PC-9 (cell line): ENCODE measurements around the gene MANF. TPM values are rescaled to one million over a fixed set of nuclear protein-coding genes. Genes with fewer than 3 reads are reported as not detected.

Experiments used
- BruUV-seq: library from RNA; stranded (reverse); fragments of 400-500 nt; replicated peaks from 2 replicates; lab custom pipeline; 2021; lab: Mats Ljungman, UMichigan
- CTCF ChIA-PET: fragments of 300-600 bp; sonication (Branson Sonifier 250); formaldehyde crosslinking; loops from one replicate; lab custom pipeline; 2022; ENCODE audit warnings: antibody characterized with exemption; lab: Charles Lee
- POLR2A ChIA-PET: fragments of 300-600 bp; sonication (Branson Sonifier 250); formaldehyde crosslinking; loops from one replicate; lab custom pipeline; 2022; ENCODE audit warnings: antibody characterized with exemption; ENCODE audit not compliant: unreplicated experiment; lab: Charles Lee
- DNase-seq, 2 experiments: peaks; one replicate each; pipeline versions ENCODE4 v3.0.0 to v3.0.0-alpha.2; 2015 to 2022; ENCODE audit warnings: mixed read lengths in 1 of 2
- H2AFZ ChIP-seq: fragments of 200-600 bp; sonication (generic); 2 replicates; pipeline ENCODE4 v1.8.1; 2017; ENCODE audit warnings: antibody characterized with exemption
- H3F3A ChIP-seq: fragments of 200-600 bp; sonication (generic); 2 replicates; pipeline ENCODE4 v1.8.1; 2017; ENCODE audit warnings: antibody characterized with exemption, mild to moderate bottlenecking, low read depth; ENCODE audit not compliant: insufficient read depth
- H3K27ac ChIP-seq: fragments of 200-600 bp; sonication (generic); 2 replicates; pipeline ENCODE4 v1.6.1; 2016; ENCODE audit warnings: mixed run types
- H3K27me3 ChIP-seq: fragments of 200-600 bp; sonication (generic); 2 replicates; pipeline ENCODE4 v1.6.1; 2016; ENCODE audit warnings: low read depth, mixed run types; ENCODE audit not compliant: insufficient read depth
- H3K36me3 ChIP-seq: fragments of 200-600 bp; sonication (generic); 2 replicates; pipeline ENCODE4 v1.6.1; 2016; ENCODE audit warnings: low read depth, mixed run types
- H3K4me1 ChIP-seq: fragments of 200-600 bp; sonication (generic); replicated peaks from 2 replicates; pipeline ENCODE4 v1.6.1; 2016; ENCODE audit warnings: mixed run types; ENCODE audit not compliant: insufficient read depth
- H3K4me2 ChIP-seq: fragments of 200-600 bp; sonication (generic); 2 replicates; pipeline ENCODE4 v1.6.1; 2017; ENCODE audit warnings: mixed run types
- H3K4me3 ChIP-seq: fragments of 200-600 bp; sonication (generic); 2 replicates; pipeline ENCODE4 v1.6.1; 2016; ENCODE audit warnings: mixed run types
- H3K79me2 ChIP-seq: fragments of 200-600 bp; sonication (generic); 2 replicates; pipeline ENCODE4 v1.6.1; 2017; ENCODE audit warnings: low read depth, mixed run types
- H3K9me2 ChIP-seq: fragments of 200-600 bp; sonication (generic); 2 replicates; pipeline ENCODE4 v1.8.1; 2017; ENCODE audit warnings: mild to moderate bottlenecking; ENCODE audit not compliant: insufficient read depth
- H3K9me3 ChIP-seq: fragments of 200-600 bp; sonication (generic); 2 replicates; pipeline ENCODE4 v1.8.1; 2016; ENCODE audit warnings: low read depth; ENCODE audit not compliant: insufficient read depth
- H4K20me1 ChIP-seq: fragments of 200-600 bp; sonication (generic); 2 replicates; pipeline ENCODE4 v1.8.1; 2017; ENCODE audit not compliant: insufficient read depth
- CTCF ChIP-seq: fragments of 200-600 bp; sonication (generic); conservative IDR thresholded peaks from 2 replicates; pipeline ENCODE4 v1.6.1; 2017; ENCODE audit warnings: mixed run types, antibody characterized with exemption, mild to moderate bottlenecking, moderate library complexity
- EZH2 ChIP-seq: fragments of 200-600 bp; sonication (generic); IDR thresholded peaks from 2 replicates; pipeline ENCODE4 v1.8.0; 2017; ENCODE audit warnings: antibody characterized with exemption, low read depth
- intact Hi-C: fragments of 100-400 bp; cut with micrococcal nuclease; formaldehyde crosslinking; loops from one replicate; pipeline ENCODE4 v1.10.0; 2022; ENCODE audit not compliant: unreplicated experiment
- total RNA-seq: library from RNA; stranded (reverse); gene quantifications from 2 replicates; pipeline ENCODE4 v1.2.3, GENCODE V29; 2021

Gene MANF
- total RNA-seq, 1 experiment from 2014 or later, result 79.1 TPM

GRCh38 chr3:51375136-51375535, 10.0 kb upstream of the MANF start:
- intact Hi-C loops, result no loop called here
- DNase-seq, result peak in 1 of 2 experiments; percentile 26
- no peak overlapping the region for H3K4me2 ChIP-seq
- no peaks in the 10 kb centered on the region for H3F3A ChIP-seq
- H3K27me3 ChIP-seq, result no peaks in the 10 kb centered on the region
- no peaks in the 10 kb centered on the region for H4K20me1 ChIP-seq
- ChIA-PET CTCF (no interaction called here), POLR2A (interaction anchor here (0.6 kb wide), 1 partner anchor 140 kb away, joined by 5 read pairs; no protein-coding TSS in a partner anchor)
- no peaks in the 10 kb centered on the region for H3K36me3 ChIP-seq
- no peak overlapping the region for H2AFZ ChIP-seq
- TF ChIP-seq EZH2 (no peak), CTCF (no peak)
- H3K9me2 ChIP-seq, result no peaks in the 10 kb centered on the region
- BruUV-seq, result no TSS peak
- H3K9me3 ChIP-seq, result no peaks in the 10 kb centered on the region
- no peaks in the 10 kb centered on the region for H3K4me1 ChIP-seq
- H3K79me2 ChIP-seq, result no peaks in the 10 kb centered on the region
- no peak overlapping the region for H3K4me3 ChIP-seq
- H3K27ac ChIP-seq, result no peak overlapping the region

- H3K4me3 ChIP-seq, result no peak overlapping the region
- H2AFZ ChIP-seq, result no peak overlapping the region
- no TSS peak for BruUV-seq
- ChIA-PET CTCF (no interaction called here), POLR2A (interaction anchor here (0.6 kb wide), 1 partner anchor 715 kb away, joined by 4 read pairs; no protein-coding TSS in a partner anchor)
- no peak for TF ChIP-seq EZH2
- DNase-seq, result peak in 1 of 2 experiments; percentile 18
- H3K27me3 ChIP-seq, result no peaks in the 10 kb centered on the region
- intact Hi-C loops, result no loop called here
- no peaks in the 10 kb centered on the region for H3K36me3 ChIP-seq
- H3K4me2 ChIP-seq, result no peak overlapping the region
- no peaks in the 10 kb centered on the region for H3F3A ChIP-seq
- H4K20me1 ChIP-seq, result no peaks in the 10 kb centered on the region
- H3K27ac ChIP-seq, result no peak overlapping the region
- H3K4me1 ChIP-seq, result no peaks in the 10 kb centered on the region
- no peaks in the 10 kb centered on the region for H3K79me2 ChIP-seq
- no peaks in the 10 kb centered on the region for H3K9me2 ChIP-seq
- H3K9me3 ChIP-seq, result no peaks in the 10 kb centered on the region
Measured at GRCh38 chr3:51375571-51375970, 9.5 kb upstream of the MANF start.

GRCh38 chr3:51378065-51378464, 7.0 kb upstream of the MANF start:
- H3K4me3 ChIP-seq, result no peak overlapping the region
- no peaks in the 10 kb centered on the region for H3K79me2 ChIP-seq
- H3K27me3 ChIP-seq, result no peaks in the 10 kb centered on the region
- BruUV-seq, result no TSS peak
- CTCF ChIA-PET, result no interaction called here
- no peak overlapping the region for H2AFZ ChIP-seq
- no peak overlapping the region for H3K4me2 ChIP-seq
- no peak overlapping the region for H3K27ac ChIP-seq
- no peaks in the 10 kb centered on the region for H3F3A ChIP-seq
- no peaks in the 10 kb centered on the region for H3K9me3 ChIP-seq
- H3K4me1 ChIP-seq, result no peaks in the 10 kb centered on the region
- DNase-seq, result peak in 1 of 2 experiments; percentile 20
- TF ChIP-seq CTCF (no peak), EZH2 (no peak)
- no peaks in the 10 kb centered on the region for H3K36me3 ChIP-seq
- no peaks in the 10 kb centered on the region for H3K9me2 ChIP-seq
- POLR2A ChIA-PET, result no interaction called here
- intact Hi-C loops, result no loop called here
- H4K20me1 ChIP-seq, result no peaks in the 10 kb centered on the region

GRCh38 chr3:51378726-51379125, 6.4 kb upstream of the MANF start:
- Histone ChIP-seq H3K36me3 (no peaks in the 10 kb centered on the region), H3K4me3 (no peak overlapping the region), H3K9me2 (no peaks in the 10 kb centered on the region), H3K27me3 (no peaks in the 10 kb centered on the region), H3K79me2 (peaks cover 4% of the 10 kb centered on the region), H3K9me3 (no peaks in the 10 kb centered on the region), H2AFZ (no peak overlapping the region), H3K4me1 (0 out of 2 replicates have a peak, but pooled peaks cover 4% of the 10 kb centered on the region), H3K27ac (no peak overlapping the region), H3K4me2 (no peak overlapping the region), H3F3A (no peaks in the 10 kb centered on the region), H4K20me1 (no peaks in the 10 kb centered on the region)
- BruUV-seq, result no TSS peak
- TF ChIP-seq EZH2, result no peak
- no peak for TF ChIP-seq CTCF
- ChIA-PET POLR2A (no interaction called here), CTCF (interaction anchor here (0.5 kb wide), 1 partner anchor 703 kb away, joined by 3 read pairs; no protein-coding TSS in a partner anchor)
- DNase-seq, result no peak
- intact Hi-C loops, result no loop called here
